ENCODE measurements around the gene NKG7. TPM values are rescaled to one million over a fixed set of nuclear protein-coding genes. Genes with fewer than 3 reads are reported as not detected.
A peak's percentile ranks its signal among the peaks of the same experiment; 100 is the strongest.

Gene NKG7
- total RNA-seq, 1 experiment from 2014 or later = not detected

DNA sequence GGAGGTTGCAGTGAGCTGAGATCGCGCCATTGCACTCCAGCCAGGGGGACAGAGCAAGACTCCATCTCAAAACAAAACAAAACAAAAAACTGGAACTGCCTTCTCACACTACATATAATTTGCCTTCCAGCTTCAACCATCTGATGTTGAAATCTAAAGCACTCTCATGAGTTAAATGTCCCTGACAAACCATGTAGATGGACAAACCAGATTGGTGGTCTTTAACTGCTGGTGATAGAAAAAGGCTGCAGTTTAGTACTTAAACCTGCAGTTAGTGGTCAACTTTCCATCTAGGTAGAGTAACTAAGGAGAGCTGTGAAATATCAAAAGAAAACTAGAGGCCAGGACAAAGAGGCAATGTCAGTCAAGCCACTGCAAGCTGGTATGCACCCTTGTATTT is 23.7 kb upstream of the NKG7 start:
- H3K27ac ChIP-seq (ENCODE audit: low read depth, low read length, poor library complexity, severe bottlenecking) = no peak overlapping the region
- BruUV-seq (replicated peaks) = no TSS peak
- H3K27me3 ChIP-seq (replicated peaks; ENCODE audit: insufficient read depth, low read depth, low read length, poor library complexity) = no peaks in the 10 kb centered on the region
- intact Hi-C loops (cut with micrococcal nuclease; ENCODE audit: unreplicated experiment) = loop anchor here (5.0 kb wide), 1 partner anchor 59 kb away; no protein-coding TSS in a partner anchor
- DNase-seq (ENCODE audit: low spot score) = no peak
- H3K36me3 ChIP-seq (ENCODE audit: insufficient read depth, low read length, poor library complexity, severe bottlenecking) = no peaks in the 10 kb centered on the region
- no peak overlapping the region for H3K4me3 ChIP-seq (ENCODE audit: low read depth, low read length, poor library complexity, severe bottlenecking)
- peaks cover 10% of the 10 kb centered on the region for H3K4me1 ChIP-seq (ENCODE audit: insufficient read depth, low read length, poor library complexity, severe bottlenecking)
- TF ChIP-seq, protein P1, sequence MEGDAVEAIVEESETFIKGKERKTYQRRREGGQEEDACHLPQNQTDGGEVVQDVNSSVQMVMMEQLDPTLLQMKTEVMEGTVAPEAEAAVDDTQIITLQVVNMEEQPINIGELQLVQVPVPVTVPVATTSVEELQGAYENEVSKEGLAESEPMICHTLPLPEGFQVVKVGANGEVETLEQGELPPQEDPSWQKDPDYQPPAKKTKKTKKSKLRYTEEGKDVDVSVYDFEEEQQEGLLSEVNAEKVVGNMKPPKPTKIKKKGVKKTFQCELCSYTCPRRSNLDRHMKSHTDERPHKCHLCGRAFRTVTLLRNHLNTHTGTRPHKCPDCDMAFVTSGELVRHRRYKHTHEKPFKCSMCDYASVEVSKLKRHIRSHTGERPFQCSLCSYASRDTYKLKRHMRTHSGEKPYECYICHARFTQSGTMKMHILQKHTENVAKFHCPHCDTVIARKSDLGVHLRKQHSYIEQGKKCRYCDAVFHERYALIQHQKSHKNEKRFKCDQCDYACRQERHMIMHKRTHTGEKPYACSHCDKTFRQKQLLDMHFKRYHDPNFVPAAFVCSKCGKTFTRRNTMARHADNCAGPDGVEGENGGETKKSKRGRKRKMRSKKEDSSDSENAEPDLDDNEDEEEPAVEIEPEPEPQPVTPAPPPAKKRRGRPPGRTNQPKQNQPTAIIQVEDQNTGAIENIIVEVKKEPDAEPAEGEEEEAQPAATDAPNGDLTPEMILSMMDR (conservative IDR thresholded peaks at IDR 0.05; ENCODE audit: low read depth, low read length) = no peak
- no peak for TF ChIP-seq EZH2 (IDR thresholded peaks at IDR 0.05; ENCODE audit: borderline replicate concordance, low read depth, low read length, poor library complexity, severe bottlenecking)
- ChIA-PET CTCF (interaction anchor here (0.8 kb wide), 1 partner anchor 187 kb away, joined by 16 read pairs; no protein-coding TSS in a partner anchor), POLR2A (ENCODE audit: low non-redundant PET) (no interaction called here)
- H3K9me3 ChIP-seq (ENCODE audit: low read depth, low read length, poor library complexity, severe bottlenecking) = no peaks in the 10 kb centered on the region

DNA sequence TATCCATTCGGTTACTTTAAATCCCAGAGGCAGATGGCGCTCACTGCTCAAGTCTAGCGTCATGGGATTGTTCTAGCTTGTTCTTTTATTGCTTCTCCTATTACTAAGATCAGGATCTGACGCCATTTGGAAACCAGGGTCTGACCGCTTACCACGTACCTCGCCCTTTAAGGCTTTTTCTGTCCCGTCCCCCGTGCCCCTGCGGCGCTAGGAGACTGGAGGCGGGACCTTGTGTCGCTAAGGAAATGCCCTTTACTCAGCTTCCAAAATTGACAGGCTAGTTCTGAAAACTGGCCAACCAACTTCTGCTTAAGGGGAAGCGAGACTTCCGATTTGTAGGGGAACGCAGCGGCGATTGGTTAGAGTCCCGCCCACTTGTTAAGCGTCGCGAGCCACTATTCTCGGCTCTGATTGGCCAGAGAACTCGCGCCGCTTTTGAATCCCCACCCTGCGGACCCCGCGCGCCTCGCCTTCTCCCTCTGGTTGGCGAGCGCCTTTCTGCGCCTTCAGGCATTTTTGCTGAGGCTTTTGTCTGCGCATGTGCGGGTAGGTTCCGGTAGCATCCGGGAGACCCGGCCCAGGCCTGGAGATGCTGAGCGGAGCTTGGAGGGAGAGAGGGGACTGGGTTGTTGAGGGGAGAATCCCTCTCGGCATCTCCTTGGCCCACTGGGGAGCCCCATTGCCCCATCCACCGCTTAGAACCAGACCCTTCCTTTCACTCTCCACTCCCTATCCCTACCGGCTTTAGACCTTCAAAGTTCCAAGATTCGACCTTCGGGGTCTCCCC is 21.8 kb upstream of the NKG7 start:
- no peak for TF ChIP-seq EZH2 (IDR thresholded peaks at IDR 0.05; ENCODE audit: borderline replicate concordance, low read depth, low read length, poor library complexity, severe bottlenecking)
- TF ChIP-seq, protein P1 (conservative IDR thresholded peaks at IDR 0.05; ENCODE audit: low read depth, low read length) = 0 out of 2 replicates have a peak, but pooled peaks have one; percentile 11

GRCh38 chr19:51392701-51393100 is 20.2 kb upstream of the NKG7 start:
- no peaks in the 10 kb centered on the region for H3K36me3 ChIP-seq (ENCODE audit: insufficient read depth, low read length, poor library complexity, severe bottlenecking)
- no peaks in the 10 kb centered on the region for H3K9me3 ChIP-seq (ENCODE audit: low read depth, low read length, poor library complexity, severe bottlenecking)
- no peak overlapping the region for H3K27ac ChIP-seq (ENCODE audit: low read depth, low read length, poor library complexity, severe bottlenecking)
- intact Hi-C loops (cut with micrococcal nuclease; ENCODE audit: unreplicated experiment) = no loop called here
- no peak overlapping the region for H3K4me3 ChIP-seq (ENCODE audit: low read depth, low read length, poor library complexity, severe bottlenecking)
- H3K27me3 ChIP-seq (replicated peaks; ENCODE audit: insufficient read depth, low read depth, low read length, poor library complexity) = no peaks in the 10 kb centered on the region
- DNase-seq (ENCODE audit: low spot score) = no peak
- POLR2A ChIA-PET (ENCODE audit: low non-redundant PET) = no interaction called here
- BruUV-seq (replicated peaks) = no TSS peak
- TF ChIP-seq, protein P1 (conservative IDR thresholded peaks at IDR 0.05; ENCODE audit: low read depth, low read length) = no peak
- no peak for TF ChIP-seq EZH2 (IDR thresholded peaks at IDR 0.05; ENCODE audit: borderline replicate concordance, low read depth, low read length, poor library complexity, severe bottlenecking)
- peaks cover 10% of the 10 kb centered on the region for H3K4me1 ChIP-seq (ENCODE audit: insufficient read depth, low read length, poor library complexity, severe bottlenecking)
- CTCF ChIA-PET = no interaction called here

More for the DNA sequence above, 21.8 kb upstream of the NKG7 start:
- CTCF ChIA-PET = interaction anchor here (0.8 kb wide), 1 partner anchor 55 kb away, joined by 3 read pairs; no protein-coding TSS in a partner anchor
- Histone ChIP-seq H3K27me3 (replicated peaks; ENCODE audit: insufficient read depth, low read depth, low read length, poor library complexity) (no peaks in the 10 kb centered on the region), H3K9me3 (ENCODE audit: low read depth, low read length, poor library complexity, severe bottlenecking) (no peaks in the 10 kb centered on the region), H3K4me1 (ENCODE audit: insufficient read depth, low read length, poor library complexity, severe bottlenecking) (peaks cover 10% of the 10 kb centered on the region), H3K4me3 (ENCODE audit: low read depth, low read length, poor library complexity, severe bottlenecking) (peak overlapping the region; percentile 65), H3K27ac (ENCODE audit: low read depth, low read length, poor library complexity, severe bottlenecking) (peak overlapping the region; percentile 77), H3K36me3 (ENCODE audit: insufficient read depth, low read length, poor library complexity, severe bottlenecking) (no peaks in the 10 kb centered on the region)
- DNase-seq (ENCODE audit: low spot score) = peak; percentile 99
- no TSS peak for BruUV-seq (replicated peaks)
- POLR2A ChIA-PET (ENCODE audit: low non-redundant PET) = interaction anchor here (0.9 kb wide), 1 partner anchor 541 kb away, joined by 3 read pairs; no protein-coding TSS in a partner anchor
- intact Hi-C loops (cut with micrococcal nuclease; ENCODE audit: unreplicated experiment) = loop anchor here (2.0 kb wide), 1 partner anchor 27 kb away; the partner anchor contains the start of gene ETFB

Measured in A673 (cell line).